Mesenchymal stem cell (in vitro differentiated cells and primary cell): ENCODE data around the gene FOXF2.

Experiments
- DNase-seq: peaks from one replicate; pipeline ENCODE4 v3.0.0-alpha.2; 2013
- H2AFZ ChIP-seq: one replicate; pipeline ENCODE4 v1.6.1; 2013; ENCODE audit warnings: low read depth, mild to moderate bottlenecking, control low read depth, inconsistent platforms, low read length, moderate library complexity
- H2AK5ac ChIP-seq: 2 replicates; pipeline ENCODE4 v1.6.1; 2013; ENCODE audit warnings: low read length, moderate library complexity, mild to moderate bottlenecking, inconsistent platforms; ENCODE audit not compliant: severe bottlenecking
- H2BK120ac ChIP-seq: one replicate; pipeline ENCODE4 v1.6.1; 2013; ENCODE audit warnings: low read depth, mild to moderate bottlenecking, inconsistent platforms, low read length, moderate library complexity
- H2BK12ac ChIP-seq, 2 experiments: one replicate each; pipeline ENCODE4 v1.6.1; 2013; ENCODE audit warnings: inconsistent platforms in 2 of 2, low read length in 2 of 2, mild to moderate bottlenecking in 2 of 2, moderate library complexity in 2 of 2, control low read depth in 1 of 2
- H2BK15ac ChIP-seq: one replicate; pipeline ENCODE4 v1.6.1; 2013; ENCODE audit warnings: mild to moderate bottlenecking, low read depth, inconsistent platforms; ENCODE audit not compliant: poor library complexity, severe bottlenecking
- H2BK5ac ChIP-seq: 2 replicates; pipeline ENCODE4 v1.6.1; 2013; ENCODE audit warnings: low read depth, mild to moderate bottlenecking, low read length, control low read depth, inconsistent platforms; ENCODE audit not compliant: poor library complexity, severe bottlenecking
- H3K14ac ChIP-seq, 2 experiments: one replicate each; pipeline ENCODE4 v1.6.1; 2013; ENCODE audit warnings: inconsistent platforms in 2 of 2, low read length in 2 of 2, control low read depth in 1 of 2, mild to moderate bottlenecking in 1 of 2, moderate library complexity in 1 of 2
- H3K18ac ChIP-seq, 2 experiments: one replicate each; pipeline ENCODE4 v1.6.1; 2013; ENCODE audit warnings: inconsistent platforms in 2 of 2, low read length in 2 of 2, control low read depth in 1 of 2, low read depth in 1 of 2, mild to moderate bottlenecking in 1 of 2
- H3K23ac ChIP-seq, 2 experiments: one replicate each; pipeline ENCODE4 v1.6.1; 2013; ENCODE audit warnings: inconsistent platforms in 2 of 2, low read length in 2 of 2, mild to moderate bottlenecking in 2 of 2, moderate library complexity in 2 of 2, control low read depth in 1 of 2
- H3K27ac ChIP-seq: 2 replicates; pipeline ENCODE4 v1.5.1; 2013; ENCODE audit warnings: mild to moderate bottlenecking, moderate library complexity, low read length, control low read depth, inconsistent platforms; ENCODE audit not compliant: poor library complexity, severe bottlenecking
- H3K27me3 ChIP-seq, 2 experiments: 2 replicates each; pipeline versions ENCODE4 v1.6.1 to v1.7.0; 2013; ENCODE audit warnings: low read length in 2 of 2, mild to moderate bottlenecking in 2 of 2, moderate library complexity in 2 of 2, control low read depth in 1 of 2, inconsistent platforms in 1 of 2; ENCODE audit not compliant: control insufficient read depth in 1 of 2, insufficient read depth in 1 of 2
- H3K36me3 ChIP-seq, 2 experiments: 2 replicates each; pipeline versions ENCODE4 v1.6.1 to v1.7.0; 2013; ENCODE audit warnings: low read length in 2 of 2, control low read depth in 1 of 2, inconsistent platforms in 1 of 2, low read depth in 1 of 2, mild to moderate bottlenecking in 1 of 2; ENCODE audit not compliant: insufficient read depth in 2 of 2, control insufficient read depth in 1 of 2
- H3K4ac ChIP-seq, 2 experiments: one replicate each; pipeline ENCODE4 v1.6.1; 2013; ENCODE audit warnings: inconsistent platforms in 2 of 2, low read length in 2 of 2, mild to moderate bottlenecking in 2 of 2, moderate library complexity in 2 of 2, control low read depth in 1 of 2, low read depth in 1 of 2
- H3K4me1 ChIP-seq: 2 replicates; pipeline ENCODE4 v1.6.1; 2013; ENCODE audit warnings: low read depth, low read length, control low read depth; ENCODE audit not compliant: control insufficient read depth, insufficient read depth
- H3K4me2 ChIP-seq: 2 replicates; pipeline ENCODE4 v1.6.1; 2013; ENCODE audit warnings: low read length, mild to moderate bottlenecking, inconsistent platforms; ENCODE audit not compliant: poor library complexity, severe bottlenecking
- H3K4me3 ChIP-seq, 2 experiments: 2 replicates each; pipeline versions ENCODE4 v1.5.1 to v1.7.0; 2013; ENCODE audit warnings: low read length in 2 of 2, mild to moderate bottlenecking in 2 of 2, control low read depth in 1 of 2, low read depth in 1 of 2; ENCODE audit not compliant: insufficient read depth in 1 of 2
- H3K79me1 ChIP-seq: replicated peaks from 2 replicates; pipeline ENCODE4 v1.6.1; 2013; ENCODE audit warnings: mild to moderate bottlenecking, control low read depth, low read length, inconsistent platforms; ENCODE audit not compliant: poor library complexity, severe bottlenecking
- H3K9ac ChIP-seq: 2 replicates; pipeline ENCODE4 v1.7.0; 2013; ENCODE audit warnings: mild to moderate bottlenecking, low read length, moderate library complexity
- H3K9me3 ChIP-seq: 2 replicates; pipeline ENCODE4 v1.7.0; 2013; ENCODE audit warnings: mild to moderate bottlenecking, low read length; ENCODE audit not compliant: control insufficient read depth
- H4K8ac ChIP-seq: one replicate; pipeline ENCODE4 v1.6.1; 2013; ENCODE audit warnings: inconsistent platforms, mild to moderate bottlenecking, low read length, moderate library complexity
- H4K91ac ChIP-seq: one replicate; pipeline ENCODE4 v1.6.1; 2013; ENCODE audit warnings: mild to moderate bottlenecking, low read length, inconsistent platforms
- WGBS: methylation state at CpG from one replicate; pipeline ENCODE4 v1.1.7; 2013; ENCODE audit warnings: mixed read lengths; 5-methylcytosine and 5-hydroxymethylcytosine counted together

Gene FOXF2

GRCh38 chr6:1402868-1403267, 13.5 kb downstream of the FOXF2 start:
- Histone ChIP-seq H2BK120ac (no peak overlapping the region), H2BK5ac (no peak overlapping the region), H3K27me3 (peaks cover 0 to 42% of the 10 kb centered on the region in 2 experiments), H3K4me3 (no peak overlapping the region), H3K23ac (no peak overlapping the region), H3K36me3 (no peaks in the 10 kb centered on the region), H2BK15ac (no peak overlapping the region), H3K27ac (no peak overlapping the region), H3K9ac (no peak overlapping the region), H3K18ac (no peak overlapping the region), H2AFZ (no peak overlapping the region), H3K4me2 (no peak overlapping the region), H4K8ac (no peak overlapping the region), H4K91ac (peak overlapping the region; percentile 5), H3K79me1 (no peaks in the 10 kb centered on the region), H3K14ac (peak overlapping the region in 1 of 2 experiments; percentile 26), H2AK5ac (no peak overlapping the region), H3K4ac (no peak overlapping the region), H2BK12ac (no peak overlapping the region), H3K9me3 (no peaks in the 10 kb centered on the region), H3K4me1 (no peaks in the 10 kb centered on the region)
- 77% methylated on average over 2 of the region's 2 CpGs for WGBS
- no peak for DNase-seq

- DNase-seq: no peak
- Histone ChIP-seq H4K91ac (no peak overlapping the region), H3K4ac (no peak overlapping the region), H3K36me3 (no peaks in the 10 kb centered on the region), H3K9me3 (no peaks in the 10 kb centered on the region), H2BK5ac (no peak overlapping the region), H2AFZ (no peak overlapping the region), H2BK15ac (no peak overlapping the region), H3K18ac (no peak overlapping the region), H3K9ac (no peak overlapping the region), H4K8ac (no peak overlapping the region), H3K23ac (no peak overlapping the region), H2BK120ac (no peak overlapping the region), H2AK5ac (no peak overlapping the region), H3K79me1 (no peaks in the 10 kb centered on the region), H3K27ac (no peak overlapping the region), H3K4me3 (no peak overlapping the region), H3K14ac (no peak overlapping the region), H3K4me2 (no peak overlapping the region), H3K4me1 (no peaks in the 10 kb centered on the region), H3K27me3 (peaks cover 0 to 31% of the 10 kb centered on the region in 2 experiments), H2BK12ac (no peak overlapping the region)
- 88% methylated on average over 12 of the region's 12 CpGs for WGBS
These were observed 14.7 kb downstream of the FOXF2 start for GRCh38 chr6:1403851-1404712.

GRCh38 chr6:1404713-1405098, 15.3 kb downstream of the FOXF2 start:
- Histone ChIP-seq H2AFZ (no peak overlapping the region), H3K9ac (no peak overlapping the region), H4K8ac (no peak overlapping the region), H2BK12ac (no peak overlapping the region), H3K4me3 (no peak overlapping the region), H3K4me1 (no peaks in the 10 kb centered on the region), H3K4ac (no peak overlapping the region), H3K79me1 (no peaks in the 10 kb centered on the region), H3K36me3 (no peaks in the 10 kb centered on the region), H3K23ac (no peak overlapping the region), H3K27me3 (peaks cover 0 to 26% of the 10 kb centered on the region in 2 experiments), H4K91ac (no peak overlapping the region), H3K4me2 (no peak overlapping the region), H2BK5ac (no peak overlapping the region), H3K14ac (no peak overlapping the region), H3K9me3 (no peaks in the 10 kb centered on the region), H2AK5ac (no peak overlapping the region), H2BK120ac (no peak overlapping the region), H2BK15ac (no peak overlapping the region), H3K27ac (no peak overlapping the region), H3K18ac (no peak overlapping the region)
- WGBS: 75% methylated on average over 4 of the region's 4 CpGs
- no peak for DNase-seq

GRCh38 chr6:1405221-1405620, 15.8 kb downstream of the FOXF2 start:
- H3K36me3 ChIP-seq: no peaks in the 10 kb centered on the region

More at GRCh38 chr6:1405221-1405620, 15.8 kb downstream of the FOXF2 start:
- H3K14ac ChIP-seq: no peak overlapping the region
- WGBS: 85% methylated on average over 4 of the region's 6 CpGs
- H3K27ac ChIP-seq: no peak overlapping the region
- H4K8ac ChIP-seq: no peak overlapping the region
- no peak overlapping the region for H2BK5ac ChIP-seq
- no peak overlapping the region for H2BK12ac ChIP-seq
- H3K4me3 ChIP-seq: no peak overlapping the region
- H3K18ac ChIP-seq: no peak overlapping the region
- H2AFZ ChIP-seq: no peak overlapping the region
- no peaks in the 10 kb centered on the region for H3K79me1 ChIP-seq
- no peak for DNase-seq
- H3K9ac ChIP-seq: no peak overlapping the region
- no peak overlapping the region for H2BK120ac ChIP-seq
- H3K4me1 ChIP-seq: no peaks in the 10 kb centered on the region
- H2BK15ac ChIP-seq: no peak overlapping the region
- H4K91ac ChIP-seq: no peak overlapping the region
- peaks cover 0 to 26% of the 10 kb centered on the region in 2 experiments for H3K27me3 ChIP-seq
- no peak overlapping the region for H3K4ac ChIP-seq
- no peak overlapping the region for H3K23ac ChIP-seq
- H3K4me2 ChIP-seq: no peak overlapping the region
- H2AK5ac ChIP-seq: no peak overlapping the region
- H3K9me3 ChIP-seq: no peaks in the 10 kb centered on the region
